Left lung (tissue), 10 donors: ENCODE data around the gene HOXA4. TPM values are rescaled to one million over a fixed set of nuclear protein-coding genes. Genes with fewer than 3 reads are reported as not detected.

Experiments used
- ATAC-seq: fragments of 200-7000 bp; cut with Tn5 transposase; one replicate; pipeline ENCODE4 v1.9.1; 2020; ENCODE audit warnings: moderate library complexity
- DNase-seq, 4 donors: peaks; one replicate each; pipeline ENCODE4 v3.0.0-alpha.2; 2013 to 2020
- H3K27ac ChIP-seq, 2 donors: fragments of 200-600 bp; sonication (generic) in 1 of 2; one replicate each; pipeline versions ENCODE4 v1.5.0 to v1.8.0; 2020 to 2021
- H3K27me3 ChIP-seq, 2 donors: fragments of 200-600 bp; sonication (generic) in 1 of 2; one replicate each; pipeline versions ENCODE4 v1.5.0 to v1.8.0; 2020 to 2021
- H3K36me3 ChIP-seq, 2 donors: fragments of 200-600 bp; sonication (generic) in 1 of 2; one replicate each; pipeline versions ENCODE4 v1.5.0 to v1.8.0; 2020 to 2021
- H3K4me1 ChIP-seq, 2 donors: fragments of 200-600 bp; one replicate each; pipeline ENCODE4 v1.8.0; 2021
- H3K4me3 ChIP-seq, 2 donors: fragments of 200-600 bp; sonication (generic) in 1 of 2; one replicate each; pipeline versions ENCODE4 v1.5.0 to v1.8.0; 2020 to 2021; ENCODE audit warnings: mild to moderate bottlenecking in 1 of 2
- H3K9me3 ChIP-seq, 2 donors: fragments of 200-600 bp; sonication (generic) in 1 of 2; one replicate each; pipeline versions ENCODE4 v1.5.0 to v1.8.0; 2020 to 2021
- CTCF ChIP-seq, 2 donors: fragments of 200-600 bp; sonication (generic) in 1 of 2; IDR thresholded peaks; one replicate each; pipeline versions ENCODE4 v1.5.0 to v1.8.0; 2021; ENCODE audit warnings: antibody characterized with exemption in 2 of 2
- intact Hi-C, 2 donors: fragments of 100-400 bp; cut with DNase I; formaldehyde crosslinking; loops; one replicate each; pipeline versions ENCODE4 v1.11.2 to v1.14.2; 2022
- polyA plus RNA-seq, 6 donors: library from polyadenylated mRNA; unstranded; fragments of 120-200 nt; gene quantifications; one replicate each; pipeline ENCODE4 v1.2.1, GENCODE V29; 2013; ENCODE audit not compliant: insufficient read length in 6 of 6
- total RNA-seq, 2 donors: library from RNA; stranded (reverse); fragmentation: NEBNext Ultra II Directional; extraction: Animal tissue kit (Norgen Biotek cat#: 25700); gene quantifications; one replicate each; pipeline ENCODE4 v1.2.1, GENCODE V29; 2021
- donor health status: DM: no; HTN: yes; CAD: no.
- donor health status: DM: no; HTN: no; CAD: no.

Gene HOXA4
- total and polyA plus RNA-seq, 8 donors, result 3.4 to 35.8 (median 34.1) TPM

GRCh38 chr7:27146491-27147198, 16.1 kb upstream of the HOXA4 start:
- H3K27me3 ChIP-seq, result peaks cover 47 to 100% of the 10 kb centered on the region in 2 donors
- no peaks in the 10 kb centered on the region for H3K9me3 ChIP-seq
- TF ChIP-seq CTCF (IDR thresholded peaks at IDR 0.05), result no peak
- ATAC-seq, result no peak
- H3K36me3 ChIP-seq, result no peaks in the 10 kb centered on the region
- peaks cover 0 to 44% of the 10 kb centered on the region in 2 donors for H3K4me1 ChIP-seq
- intact Hi-C loops, result no loop called here
- peak in 1 of 4 donors; percentile 30 for DNase-seq
- H3K4me3 ChIP-seq, result peak overlapping the region in 1 of 2 donors; percentile 41
- peak overlapping the region; percentile 75 to 87 for H3K27ac ChIP-seq

GRCh38 chr7:27145914-27146412, 15.4 kb upstream of the HOXA4 start:
- no peaks in the 10 kb centered on the region for H3K9me3 ChIP-seq
- H3K4me1 ChIP-seq, result peaks cover 0 to 38% of the 10 kb centered on the region in 2 donors
- no peak for TF ChIP-seq CTCF (IDR thresholded peaks at IDR 0.05)
- H3K27ac ChIP-seq, result peak overlapping the region; percentile 74 to 87
- peak overlapping the region; percentile 7 to 52 for H3K4me3 ChIP-seq
- no peak for ATAC-seq
- no peaks in the 10 kb centered on the region for H3K36me3 ChIP-seq
- peaks cover 41 to 100% of the 10 kb centered on the region in 2 donors for H3K27me3 ChIP-seq
- DNase-seq, result peak in 1 of 4 donors; percentile 17
- intact Hi-C loops, result no loop called here

- peak overlapping the region; percentile 74 to 87 for H3K27ac ChIP-seq
Observed at GRCh38 chr7:27145165-27145913, 14.8 kb upstream of the HOXA4 start.

GRCh38 chr7:27144781-27145164, 14.2 kb upstream of the HOXA4 start:
- Histone ChIP-seq H3K36me3 (no peaks in the 10 kb centered on the region), H3K4me3 (peak overlapping the region in 1 of 2 donors; percentile 52), H3K4me1 (peaks cover 0 to 28% of the 10 kb centered on the region in 2 donors), H3K27ac (peak overlapping the region; percentile 74 to 87), H3K27me3 (peaks cover 38 to 100% of the 10 kb centered on the region in 2 donors), H3K9me3 (no peaks in the 10 kb centered on the region)
- intact Hi-C loops, result loop anchor here in 1 of 2 donors (5.0 kb wide), 1 partner anchor 47 kb away; the partner anchor contains the start of gene HOXA1
- TF ChIP-seq CTCF (IDR thresholded peaks at IDR 0.05), result no peak
- DNase-seq (peak in 3 of 4 donors; percentile 31 to 66 (median 49)), ATAC-seq (no peak)

More at GRCh38 chr7:27145165-27145913, 14.8 kb upstream of the HOXA4 start:
- H3K27me3 ChIP-seq, result peaks cover 39 to 100% of the 10 kb centered on the region in 2 donors
- H3K9me3 ChIP-seq, result no peaks in the 10 kb centered on the region
- H3K4me1 ChIP-seq, result peaks cover 0 to 31% of the 10 kb centered on the region in 2 donors
- H3K36me3 ChIP-seq, result no peaks in the 10 kb centered on the region
- ATAC-seq (no peak), DNase-seq (peak in 3 of 4 donors; percentile 26 to 81 (median 60))
- peak overlapping the region; percentile 7 to 52 for H3K4me3 ChIP-seq
- intact Hi-C loops, result no loop called here
- no peak for TF ChIP-seq CTCF (IDR thresholded peaks at IDR 0.05)
